ENCODE data around the gene TMC2.

- no peak for TF ChIP-seq POLR2AphosphoS5 (IDR thresholded peaks at IDR 0.05; ENCODE audit: low read depth, low read length)
- no peak for TF ChIP-seq POLR2A (IDR thresholded peaks at IDR 0.05; ENCODE audit: low read depth, low read length)
- no peak for TF ChIP-seq TAF1 (IDR thresholded peaks at IDR 0.05; ENCODE audit: borderline replicate concordance, low read depth, low read length)
Observed at GRCh38 chr20:2619337-2619736, 83.0 kb downstream of the TMC2 start.
